ENCODE results near the gene MIDN. TPM values are rescaled to one million over a fixed set of nuclear protein-coding genes. Genes with fewer than 3 reads are reported as not detected.
"Not testable (repeated sequence)": the region's sequence is repeated elsewhere in the genome, so short reads cannot be mapped to it uniquely, and the experiment has no call there.

Gene MIDN
- total and polyA plus RNA-seq, 7 donors, result 29.2 to 331 (median 147) TPM

DNA sequence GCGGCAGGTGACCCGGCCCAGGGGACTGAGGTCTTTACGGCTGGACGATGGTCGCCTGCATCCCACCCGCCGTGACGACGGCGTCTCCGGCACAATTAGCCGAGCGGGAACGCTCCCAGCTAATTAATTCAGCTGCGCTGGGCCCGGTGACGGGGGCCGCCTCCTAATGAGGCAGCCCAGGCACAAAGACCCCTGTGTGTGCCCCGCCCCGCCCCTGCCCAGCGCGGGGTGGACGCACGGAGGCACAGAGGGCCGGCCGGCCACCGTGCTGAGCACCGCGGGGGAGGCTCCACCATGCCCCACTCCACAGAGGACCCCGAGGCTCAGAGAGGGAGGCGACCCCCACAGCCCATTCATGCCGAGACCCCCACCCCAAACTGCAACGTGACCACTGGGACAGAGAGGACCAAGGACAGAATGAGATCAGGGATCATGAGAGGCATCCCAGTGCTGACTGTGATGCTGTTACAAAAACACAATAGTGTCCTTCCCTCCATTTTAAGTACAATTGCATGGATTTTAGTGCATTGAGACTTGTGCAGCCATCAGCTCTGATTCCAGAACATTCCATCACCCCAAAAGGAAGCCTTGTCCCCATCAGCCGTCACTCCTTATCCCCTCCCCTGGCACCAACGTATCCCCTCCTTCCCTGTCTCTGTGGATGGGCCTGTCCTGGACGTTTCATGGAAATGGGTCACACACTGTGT, 54.3 kb downstream of the MIDN start:
- H3K4me3 ChIP-seq, result no peak overlapping the region
- H3K4me1 ChIP-seq, result no peaks in the 10 kb centered on the region
- ATAC-seq (no peak), DNase-seq (no peak)
- no peaks in the 10 kb centered on the region for H3K9me3 ChIP-seq
- TF ChIP-seq CTCF (IDR thresholded peaks at IDR 0.05), result no peak
- H3K27me3 ChIP-seq (ENCODE audit: insufficient read depth in 3 of 3, low read length in 2 of 3), result peaks cover 0 to 8% (median 2%) of the 10 kb centered on the region in 3 donors
- no peaks in the 10 kb centered on the region for H3K36me3 ChIP-seq (ENCODE audit: insufficient read depth in 1 of 2, low read depth in 1 of 2)
- 43 to 52% (median 44%) methylated on average over 31 to 36 of the region's 36 CpGs for WGBS, 3 donors
- H3K27ac ChIP-seq, result no peak overlapping the region
- intact Hi-C loops (cut with DNase I), result no loop called here

GRCh38 chr19:1304197-1304924, 56.0 kb downstream of the MIDN start:
- WGBS, 3 donors, result 81 to 85% (median 85%) methylated on average over 22 to 28 of the region's 28 CpGs
- intact Hi-C loops (cut with DNase I), result no loop called here
- peak in 1 of 4 donors; percentile 30 for ATAC-seq

DNA sequence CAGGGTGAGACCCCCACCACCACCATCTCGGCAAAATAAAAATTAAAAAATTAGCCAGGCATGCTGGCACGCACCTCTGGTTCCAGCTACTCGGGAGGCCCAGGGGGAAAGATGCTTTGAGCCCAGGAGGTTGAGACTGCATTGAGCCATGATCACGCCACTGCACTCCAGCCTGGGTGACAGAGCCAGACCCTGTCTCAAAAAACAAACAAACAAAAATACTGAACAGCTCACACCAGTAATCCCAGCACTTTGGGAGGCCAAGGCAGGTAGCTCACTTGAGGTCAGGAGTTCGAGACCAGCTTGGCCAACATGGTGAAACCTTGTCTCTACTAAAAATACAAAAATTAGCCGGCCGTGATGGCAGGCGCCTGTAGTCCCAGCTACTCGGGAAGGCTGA, 57.0 kb downstream of the MIDN start:
- H3K4me3 ChIP-seq; H3K27ac ChIP-seq; DNase-seq; intact Hi-C loops (cut with DNase I); H3K4me1 ChIP-seq; H3K36me3 ChIP-seq (ENCODE audit: insufficient read depth in 1 of 2, low read depth in 1 of 2); ATAC-seq; H3K9me3 ChIP-seq: not testable (repeated sequence)
- H3K27me3 ChIP-seq (ENCODE audit: insufficient read depth in 3 of 3, low read length in 2 of 3), result peaks cover 0 to 11% (median 2%) of the 10 kb centered on the region in 3 donors
- WGBS, 3 donors, result 78 to 83% (median 83%) methylated on average over 9 of the region's 9 CpGs

More at GRCh38 chr19:1304197-1304924, 56.0 kb downstream of the MIDN start:
- no peak overlapping the region for H3K4me3 ChIP-seq
- no peak overlapping the region for H3K27ac ChIP-seq
- no peaks in the 10 kb centered on the region for H3K4me1 ChIP-seq
- TF ChIP-seq CTCF (IDR thresholded peaks at IDR 0.05), result no peak
- no peak for DNase-seq
- H3K27me3 ChIP-seq (ENCODE audit: insufficient read depth in 3 of 3, low read length in 2 of 3), result peaks cover 0 to 5% (median 2%) of the 10 kb centered on the region in 3 donors
- H3K36me3 ChIP-seq (ENCODE audit: insufficient read depth in 1 of 2, low read depth in 1 of 2), result no peaks in the 10 kb centered on the region
- no peaks in the 10 kb centered on the region for H3K9me3 ChIP-seq

DNA sequence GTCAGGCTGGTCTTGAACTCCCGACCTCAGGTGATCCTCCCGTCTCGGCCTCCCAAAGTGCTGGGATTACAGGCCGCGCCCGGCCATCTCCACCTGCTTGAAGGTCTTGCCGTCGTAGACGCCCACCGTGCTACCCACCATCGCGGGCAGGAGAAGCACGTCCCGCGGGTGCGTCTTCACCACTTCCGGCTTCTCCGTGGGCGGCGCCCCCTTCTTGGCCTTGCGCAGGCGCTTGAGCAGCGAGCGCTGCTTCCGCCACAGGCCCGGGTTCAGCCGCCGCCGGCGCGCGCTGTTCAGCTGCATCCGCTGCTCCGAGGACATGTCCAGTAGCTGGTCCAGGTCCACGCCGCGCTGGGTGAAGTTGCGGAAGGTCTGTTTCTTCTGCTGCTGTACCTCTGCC, 58.9 kb downstream of the MIDN start:
- DNase-seq, result no peak
- no peaks in the 10 kb centered on the region for H3K9me3 ChIP-seq
- no peak for TF ChIP-seq CTCF (IDR thresholded peaks at IDR 0.05)
- H3K27me3 ChIP-seq (ENCODE audit: insufficient read depth in 3 of 3, low read length in 2 of 3), result peaks cover 0 to 17% (median 0%) of the 10 kb centered on the region in 3 donors
- H3K36me3 ChIP-seq (ENCODE audit: insufficient read depth in 1 of 2, low read depth in 1 of 2), result no peaks in the 10 kb centered on the region
- WGBS, 3 donors, result 91 to 95% (median 92%) methylated on average over 35 to 38 of the region's 38 CpGs
- no peak overlapping the region for H3K27ac ChIP-seq
- H3K4me3 ChIP-seq, result no peak overlapping the region
- intact Hi-C loops (cut with DNase I), result no loop called here
- H3K4me1 ChIP-seq, result no peaks in the 10 kb centered on the region
- no peak for ATAC-seq

GRCh38 chr19:1307755-1308303, 59.4 kb downstream of the MIDN start:
- DNase-seq (peak in 1 of 2 donors; percentile 7), ATAC-seq (no peak)
- WGBS, 3 donors, result 86 to 91% (median 87%) methylated on average over 20 of the region's 20 CpGs
- no peak overlapping the region for H3K27ac ChIP-seq
- H3K4me1 ChIP-seq, result no peaks in the 10 kb centered on the region
- no peaks in the 10 kb centered on the region for H3K36me3 ChIP-seq (ENCODE audit: insufficient read depth in 1 of 2, low read depth in 1 of 2)
- TF ChIP-seq CTCF (IDR thresholded peaks at IDR 0.05), result no peak
- H3K4me3 ChIP-seq, result no peak overlapping the region
- intact Hi-C loops (cut with DNase I), result no loop called here
- peaks cover 0 to 19% (median 1%) of the 10 kb centered on the region in 3 donors for H3K27me3 ChIP-seq (ENCODE audit: insufficient read depth in 3 of 3, low read length in 2 of 3)
- H3K9me3 ChIP-seq, result no peaks in the 10 kb centered on the region

Data from psoas muscle (tissue), 8 donors.